Measurements from ENCODE around the gene ANXA3.
A peak's percentile ranks its signal among the peaks of the same experiment; 100 is the strongest.

The ANXA3 gene

DNA sequence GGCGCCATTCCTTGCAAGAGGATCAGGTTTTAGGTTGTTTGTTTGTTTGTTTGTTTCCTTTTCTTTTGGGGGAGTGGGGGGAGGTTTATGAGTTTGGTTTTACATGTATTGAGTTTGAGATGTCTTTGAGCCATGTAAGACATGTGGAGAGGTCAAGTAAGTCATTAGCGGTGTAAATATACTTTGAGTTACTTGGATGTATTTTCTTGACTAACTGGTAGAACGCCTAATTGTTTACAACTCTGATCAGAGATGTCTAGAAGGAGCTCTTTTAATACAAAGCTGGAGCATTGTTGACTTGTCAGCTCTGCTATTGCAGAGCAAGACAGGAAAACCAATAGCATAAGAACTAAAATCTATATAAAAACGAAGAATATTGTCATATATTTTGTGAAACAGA, 57.1 kb downstream of the ANXA3 start:
- H3K79me2 ChIP-seq (ENCODE audit: insufficient read depth, low read depth), result no peaks in the 10 kb centered on the region
- no peak overlapping the region for H3K4me3 ChIP-seq (IDR thresholded peaks at IDR 0.05; ENCODE audit: insufficient read depth, low read depth, low read length)
- H3K4me1 ChIP-seq (ENCODE audit: low read depth, poor library complexity, severe bottlenecking), result peaks cover 44% of the 10 kb centered on the region
- H3K27ac ChIP-seq, result no peak overlapping the region
- H3K27me3 ChIP-seq (ENCODE audit: insufficient read depth, low read depth), result no peaks in the 10 kb centered on the region
- H3K9ac ChIP-seq, result no peak overlapping the region
- TF ChIP-seq CTCF (conservative IDR thresholded peaks at IDR 0.05; ENCODE audit: low read depth, low read length), result no peak
- H2AFZ ChIP-seq (ENCODE audit: low read depth), result no peak overlapping the region
- H3K36me3 ChIP-seq (ENCODE audit: insufficient read depth), result no peaks in the 10 kb centered on the region
- no peak overlapping the region for H3K4me2 ChIP-seq
- no peaks in the 10 kb centered on the region for H4K20me1 ChIP-seq (ENCODE audit: insufficient read depth)

GRCh38 chr4:78609580-78609979, 58.0 kb downstream of the ANXA3 start:
- no peaks in the 10 kb centered on the region for H3K27me3 ChIP-seq (ENCODE audit: insufficient read depth, low read depth)
- H4K20me1 ChIP-seq (ENCODE audit: insufficient read depth), result no peaks in the 10 kb centered on the region
- no peak for TF ChIP-seq CTCF (conservative IDR thresholded peaks at IDR 0.05; ENCODE audit: low read depth, low read length)
- no peak overlapping the region for H2AFZ ChIP-seq (ENCODE audit: low read depth)
- H3K4me3 ChIP-seq (IDR thresholded peaks at IDR 0.05; ENCODE audit: insufficient read depth, low read depth, low read length), result no peak overlapping the region
- H3K27ac ChIP-seq, result no peak overlapping the region
- H3K9ac ChIP-seq, result no peak overlapping the region
- no peaks in the 10 kb centered on the region for H3K36me3 ChIP-seq (ENCODE audit: insufficient read depth)
- H3K4me2 ChIP-seq, result peak overlapping the region; percentile 62; the same call in 1 of the 2 replicates
- peaks cover 53% of the 10 kb centered on the region for H3K4me1 ChIP-seq (ENCODE audit: low read depth, poor library complexity, severe bottlenecking)
- no peaks in the 10 kb centered on the region for H3K79me2 ChIP-seq (ENCODE audit: insufficient read depth, low read depth)

DNA sequence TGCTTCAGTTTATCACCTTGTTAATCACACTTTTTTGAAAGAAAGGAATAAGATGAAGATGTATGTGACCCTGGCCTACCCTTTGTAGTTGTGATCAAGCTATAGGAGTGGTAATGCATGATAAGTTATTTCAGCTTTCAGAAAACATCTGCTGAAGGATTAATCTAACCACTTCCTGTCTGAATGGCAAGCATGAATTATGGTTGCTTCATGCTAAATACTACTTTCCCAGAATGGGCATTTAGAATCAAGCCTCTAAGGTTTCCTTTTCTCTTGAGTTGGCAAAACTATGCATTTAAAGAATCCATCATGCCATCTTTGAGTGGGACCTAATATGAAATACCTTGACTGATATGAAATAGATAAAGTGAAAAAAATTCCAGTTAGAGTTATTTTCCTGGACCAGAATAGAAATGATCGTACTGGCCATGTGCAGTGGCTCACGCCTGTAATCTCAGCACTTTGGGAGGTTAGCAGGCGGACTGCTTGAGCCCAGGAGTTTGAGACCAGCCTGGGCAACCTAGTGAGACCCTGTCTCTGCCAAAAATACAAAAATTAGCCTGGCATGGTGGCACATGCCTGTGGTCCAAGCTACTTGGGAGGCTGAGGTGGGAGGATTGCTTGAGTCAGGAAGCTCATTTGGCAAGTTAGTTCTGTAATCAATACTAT, 59.1 kb downstream of the ANXA3 start:
- no peak overlapping the region for H3K4me3 ChIP-seq (IDR thresholded peaks at IDR 0.05; ENCODE audit: insufficient read depth, low read depth, low read length)
- H3K27me3 ChIP-seq (ENCODE audit: insufficient read depth, low read depth), result no peaks in the 10 kb centered on the region
- H3K36me3 ChIP-seq (ENCODE audit: insufficient read depth), result no peaks in the 10 kb centered on the region
- no peak for TF ChIP-seq CTCF (conservative IDR thresholded peaks at IDR 0.05; ENCODE audit: low read depth, low read length)
- H3K79me2 ChIP-seq (ENCODE audit: insufficient read depth, low read depth), result no peaks in the 10 kb centered on the region
- H3K27ac ChIP-seq, result peak overlapping the region; percentile 0; the same call in 1 of the 2 replicates
- peaks cover 64% of the 10 kb centered on the region for H3K4me1 ChIP-seq (ENCODE audit: low read depth, poor library complexity, severe bottlenecking)
- H2AFZ ChIP-seq (ENCODE audit: low read depth), result no peak overlapping the region
- no peak overlapping the region for H3K9ac ChIP-seq
- peak overlapping the region; percentile 62 for H3K4me2 ChIP-seq
- no peaks in the 10 kb centered on the region for H4K20me1 ChIP-seq (ENCODE audit: insufficient read depth)

DNA sequence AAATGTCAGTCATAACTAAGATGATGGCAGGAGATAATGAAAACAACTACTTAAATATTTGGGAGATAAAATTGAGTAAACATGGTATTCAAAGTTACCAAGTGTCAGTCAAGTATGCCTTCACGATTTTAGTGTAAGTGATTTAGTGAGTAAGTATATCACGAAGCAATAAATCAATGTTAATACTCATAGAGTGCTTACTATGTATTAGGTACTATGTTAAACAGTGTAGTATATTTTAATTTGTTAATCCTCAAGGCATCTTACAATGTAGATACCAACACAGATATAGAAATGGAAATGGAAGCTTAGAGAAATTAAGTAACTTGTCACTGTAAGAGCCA, 59.6 kb downstream of the ANXA3 start:
- Histone ChIP-seq H3K27me3 (ENCODE audit: insufficient read depth, low read depth) (no peaks in the 10 kb centered on the region), H3K9ac (no peak overlapping the region), H2AFZ (ENCODE audit: low read depth) (no peak overlapping the region), H3K4me1 (ENCODE audit: low read depth, poor library complexity, severe bottlenecking) (peaks cover 64% of the 10 kb centered on the region), H3K36me3 (ENCODE audit: insufficient read depth) (no peaks in the 10 kb centered on the region), H3K4me2 (peak overlapping the region; percentile 62; the same call in 1 of the 2 replicates), H4K20me1 (ENCODE audit: insufficient read depth) (no peaks in the 10 kb centered on the region), H3K79me2 (ENCODE audit: insufficient read depth, low read depth) (no peaks in the 10 kb centered on the region), H3K27ac (no peak overlapping the region), H3K4me3 (IDR thresholded peaks at IDR 0.05; ENCODE audit: insufficient read depth, low read depth, low read length) (no peak overlapping the region)
- TF ChIP-seq CTCF (conservative IDR thresholded peaks at IDR 0.05; ENCODE audit: low read depth, low read length), result no peak
